ENCODE measurements around the gene BCAM.

Gene BCAM

DNA sequence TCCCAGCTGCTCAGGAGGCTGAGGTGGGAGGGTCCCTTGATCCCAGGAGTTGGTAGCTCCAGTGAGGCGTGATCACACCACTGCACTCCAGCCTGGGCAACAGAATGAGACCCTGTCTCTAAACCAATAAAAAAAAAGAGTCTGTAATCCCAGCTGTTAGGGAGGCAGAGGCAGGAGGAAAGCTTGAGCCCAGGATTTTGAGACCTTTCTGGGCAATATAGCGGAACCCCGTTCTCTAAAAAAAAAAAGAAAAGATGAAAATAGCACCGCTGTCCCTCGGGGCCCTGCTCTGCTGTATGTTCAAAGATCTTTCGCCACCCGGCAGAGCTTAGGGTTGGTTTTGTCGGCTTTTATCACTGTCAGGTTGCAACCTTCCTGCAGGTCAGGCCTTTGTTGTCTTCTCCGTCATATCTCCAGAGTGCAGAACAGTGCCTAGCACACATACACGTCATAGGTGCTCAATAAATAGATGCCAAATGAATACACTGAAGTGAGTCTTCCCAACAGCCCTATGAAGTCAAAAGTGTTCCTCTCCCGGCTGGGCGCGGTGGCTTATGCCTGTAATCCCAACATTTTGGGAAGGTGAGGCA lies 13.4 kb upstream of the BCAM start:
- H3K4me3 ChIP-seq (ENCODE audit: insufficient read depth, low read length, poor library complexity, severe bottlenecking) = no peak overlapping the region
- H3K9me2 ChIP-seq (replicated peaks; ENCODE audit: insufficient read depth, low read length) = no peaks in the 10 kb centered on the region
- H3K27me3 ChIP-seq (ENCODE audit: low read length) = no peaks in the 10 kb centered on the region
- no peaks in the 10 kb centered on the region for H3K79me2 ChIP-seq (ENCODE audit: insufficient read depth, low read length)
- H3K9ac ChIP-seq (ENCODE audit: low read length) = no peak overlapping the region
- H3F3A ChIP-seq (ENCODE audit: insufficient read depth) = no peaks in the 10 kb centered on the region
- no peaks in the 10 kb centered on the region for H3K9me3 ChIP-seq (ENCODE audit: insufficient read depth, low read length)
- H3K27ac ChIP-seq (ENCODE audit: low read depth, low read length) = no peak overlapping the region
- no peaks in the 10 kb centered on the region for H3K36me3 ChIP-seq (ENCODE audit: low read length)
- no peak overlapping the region for H3K4me2 ChIP-seq (ENCODE audit: low read depth, low read length, poor library complexity, severe bottlenecking)
- no peaks in the 10 kb centered on the region for H4K20me1 ChIP-seq (ENCODE audit: low read depth, low read length)
- no peak for TF ChIP-seq EZH2phosphoT487 (conservative IDR thresholded peaks at IDR 0.05; ENCODE audit: low read length)
- TF ChIP-seq, protein P1, sequence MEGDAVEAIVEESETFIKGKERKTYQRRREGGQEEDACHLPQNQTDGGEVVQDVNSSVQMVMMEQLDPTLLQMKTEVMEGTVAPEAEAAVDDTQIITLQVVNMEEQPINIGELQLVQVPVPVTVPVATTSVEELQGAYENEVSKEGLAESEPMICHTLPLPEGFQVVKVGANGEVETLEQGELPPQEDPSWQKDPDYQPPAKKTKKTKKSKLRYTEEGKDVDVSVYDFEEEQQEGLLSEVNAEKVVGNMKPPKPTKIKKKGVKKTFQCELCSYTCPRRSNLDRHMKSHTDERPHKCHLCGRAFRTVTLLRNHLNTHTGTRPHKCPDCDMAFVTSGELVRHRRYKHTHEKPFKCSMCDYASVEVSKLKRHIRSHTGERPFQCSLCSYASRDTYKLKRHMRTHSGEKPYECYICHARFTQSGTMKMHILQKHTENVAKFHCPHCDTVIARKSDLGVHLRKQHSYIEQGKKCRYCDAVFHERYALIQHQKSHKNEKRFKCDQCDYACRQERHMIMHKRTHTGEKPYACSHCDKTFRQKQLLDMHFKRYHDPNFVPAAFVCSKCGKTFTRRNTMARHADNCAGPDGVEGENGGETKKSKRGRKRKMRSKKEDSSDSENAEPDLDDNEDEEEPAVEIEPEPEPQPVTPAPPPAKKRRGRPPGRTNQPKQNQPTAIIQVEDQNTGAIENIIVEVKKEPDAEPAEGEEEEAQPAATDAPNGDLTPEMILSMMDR (IDR thresholded peaks at IDR 0.05; ENCODE audit: insufficient read depth, low read length, poor library complexity, severe bottlenecking) = no peak
- no peak overlapping the region for H2AFZ ChIP-seq (ENCODE audit: low read depth, low read length, severe bottlenecking)

DNA sequence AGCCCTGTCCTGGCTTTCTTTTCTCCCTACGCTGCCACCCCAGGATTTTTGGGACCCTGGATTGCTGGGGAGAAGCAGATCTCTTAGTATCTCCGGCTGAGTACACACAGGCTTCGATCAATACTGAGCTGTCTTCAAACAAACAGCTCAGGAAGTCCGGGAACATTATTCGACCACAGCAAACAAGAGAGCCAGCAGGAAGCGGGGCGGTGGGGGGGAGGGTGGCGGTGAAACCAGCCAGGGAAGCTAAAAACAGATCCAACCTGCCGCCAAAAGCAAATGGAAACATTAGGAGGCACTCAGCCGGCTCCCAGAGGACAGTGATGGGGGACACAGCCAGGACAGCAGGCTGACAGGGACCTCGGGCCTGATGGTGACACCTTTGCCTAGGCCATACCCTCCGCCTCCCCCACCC lies 12.2 kb upstream of the BCAM start:
- Histone ChIP-seq H3K36me3 (ENCODE audit: low read length) (no peaks in the 10 kb centered on the region), H3K4me2 (ENCODE audit: low read depth, low read length, poor library complexity, severe bottlenecking) (no peak overlapping the region), H3K4me3 (ENCODE audit: insufficient read depth, low read length, poor library complexity, severe bottlenecking) (no peak overlapping the region), H3K79me2 (ENCODE audit: insufficient read depth, low read length) (no peaks in the 10 kb centered on the region), H3K27me3 (ENCODE audit: low read length) (no peaks in the 10 kb centered on the region), H2AFZ (ENCODE audit: low read depth, low read length, severe bottlenecking) (no peak overlapping the region), H3K9me2 (replicated peaks; ENCODE audit: insufficient read depth, low read length) (no peaks in the 10 kb centered on the region), H4K20me1 (ENCODE audit: low read depth, low read length) (no peaks in the 10 kb centered on the region), H3K9ac (ENCODE audit: low read length) (no peak overlapping the region), H3F3A (ENCODE audit: insufficient read depth) (no peaks in the 10 kb centered on the region), H3K9me3 (ENCODE audit: insufficient read depth, low read length) (no peaks in the 10 kb centered on the region), H3K27ac (ENCODE audit: low read depth, low read length) (no peak overlapping the region)
- no peak for TF ChIP-seq EZH2phosphoT487 (conservative IDR thresholded peaks at IDR 0.05; ENCODE audit: low read length)
- TF ChIP-seq, protein P1 (IDR thresholded peaks at IDR 0.05; ENCODE audit: insufficient read depth, low read length, poor library complexity, severe bottlenecking) = no peak

DNA sequence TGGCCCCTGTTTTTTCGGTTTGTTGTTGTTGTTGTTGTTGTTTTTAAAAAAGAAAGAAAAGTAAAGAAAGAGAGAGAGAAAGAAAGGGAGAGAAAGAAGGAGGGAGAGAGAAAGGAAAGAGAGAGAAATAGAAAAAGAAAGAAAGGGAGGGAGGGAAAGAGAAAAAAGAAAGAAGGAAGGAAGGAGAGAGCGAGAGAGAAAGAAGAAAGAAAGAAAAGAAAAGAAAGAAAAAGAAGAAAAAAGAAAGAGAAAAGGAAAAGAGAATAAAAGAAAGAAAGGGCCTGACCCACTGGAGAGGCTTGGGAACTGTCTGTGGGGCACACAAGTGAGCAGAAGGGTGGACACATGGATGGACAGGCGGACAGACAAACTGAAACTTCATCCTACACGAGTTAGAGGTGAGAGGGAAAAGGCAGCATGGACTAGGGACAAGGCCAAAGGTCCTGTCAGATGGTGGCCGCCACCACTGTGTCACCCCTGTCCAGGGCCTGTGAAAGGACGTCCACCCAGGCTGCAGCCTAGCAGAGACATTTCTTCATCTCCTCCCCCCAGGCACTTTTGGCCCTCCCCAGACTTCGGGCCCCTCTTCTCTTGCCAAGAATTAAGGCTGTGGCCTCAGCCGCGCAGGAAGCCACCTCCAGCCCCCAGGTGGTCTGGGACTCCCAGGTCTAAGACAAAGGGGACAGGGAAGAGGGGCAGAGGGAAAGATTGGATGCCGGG lies 9.1 kb upstream of the BCAM start:
- Histone ChIP-seq H3K9ac (ENCODE audit: low read length) (no peak overlapping the region), H3K79me2 (ENCODE audit: insufficient read depth, low read length) (no peaks in the 10 kb centered on the region), H3K9me2 (replicated peaks; ENCODE audit: insufficient read depth, low read length) (no peaks in the 10 kb centered on the region), H3K4me2 (ENCODE audit: low read depth, low read length, poor library complexity, severe bottlenecking) (no peak overlapping the region), H3K4me3 (ENCODE audit: insufficient read depth, low read length, poor library complexity, severe bottlenecking) (no peak overlapping the region), H3K36me3 (ENCODE audit: low read length) (no peaks in the 10 kb centered on the region), H4K20me1 (ENCODE audit: low read depth, low read length) (no peaks in the 10 kb centered on the region), H3K27me3 (ENCODE audit: low read length) (no peaks in the 10 kb centered on the region), H3K9me3 (ENCODE audit: insufficient read depth, low read length) (no peaks in the 10 kb centered on the region), H3F3A (ENCODE audit: insufficient read depth) (no peaks in the 10 kb centered on the region), H3K27ac (ENCODE audit: low read depth, low read length) (no peak overlapping the region), H2AFZ (ENCODE audit: low read depth, low read length, severe bottlenecking) (no peak overlapping the region)
- TF ChIP-seq EZH2phosphoT487 (conservative IDR thresholded peaks at IDR 0.05; ENCODE audit: low read length) = no peak
- TF ChIP-seq, protein P1 (IDR thresholded peaks at IDR 0.05; ENCODE audit: insufficient read depth, low read length, poor library complexity, severe bottlenecking) = no peak

Data from SU-DHL-6 (cell line).